ENCODE results near the gene TMEM114.

- TF ChIP-seq, protein P1, sequence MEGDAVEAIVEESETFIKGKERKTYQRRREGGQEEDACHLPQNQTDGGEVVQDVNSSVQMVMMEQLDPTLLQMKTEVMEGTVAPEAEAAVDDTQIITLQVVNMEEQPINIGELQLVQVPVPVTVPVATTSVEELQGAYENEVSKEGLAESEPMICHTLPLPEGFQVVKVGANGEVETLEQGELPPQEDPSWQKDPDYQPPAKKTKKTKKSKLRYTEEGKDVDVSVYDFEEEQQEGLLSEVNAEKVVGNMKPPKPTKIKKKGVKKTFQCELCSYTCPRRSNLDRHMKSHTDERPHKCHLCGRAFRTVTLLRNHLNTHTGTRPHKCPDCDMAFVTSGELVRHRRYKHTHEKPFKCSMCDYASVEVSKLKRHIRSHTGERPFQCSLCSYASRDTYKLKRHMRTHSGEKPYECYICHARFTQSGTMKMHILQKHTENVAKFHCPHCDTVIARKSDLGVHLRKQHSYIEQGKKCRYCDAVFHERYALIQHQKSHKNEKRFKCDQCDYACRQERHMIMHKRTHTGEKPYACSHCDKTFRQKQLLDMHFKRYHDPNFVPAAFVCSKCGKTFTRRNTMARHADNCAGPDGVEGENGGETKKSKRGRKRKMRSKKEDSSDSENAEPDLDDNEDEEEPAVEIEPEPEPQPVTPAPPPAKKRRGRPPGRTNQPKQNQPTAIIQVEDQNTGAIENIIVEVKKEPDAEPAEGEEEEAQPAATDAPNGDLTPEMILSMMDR (IDR thresholded peaks at IDR 0.05) = no peak
- no peak for TF ChIP-seq POLR2A (IDR thresholded peaks at IDR 0.05)
- no peak for TF ChIP-seq EP300 (IDR thresholded peaks at IDR 0.05)
Measured at GRCh38 chr16:8595783-8596182, 5.5 kb upstream of the TMEM114 start.
